ENCODE measurements around the gene CCDC148.

CCDC148 gene

DNA sequence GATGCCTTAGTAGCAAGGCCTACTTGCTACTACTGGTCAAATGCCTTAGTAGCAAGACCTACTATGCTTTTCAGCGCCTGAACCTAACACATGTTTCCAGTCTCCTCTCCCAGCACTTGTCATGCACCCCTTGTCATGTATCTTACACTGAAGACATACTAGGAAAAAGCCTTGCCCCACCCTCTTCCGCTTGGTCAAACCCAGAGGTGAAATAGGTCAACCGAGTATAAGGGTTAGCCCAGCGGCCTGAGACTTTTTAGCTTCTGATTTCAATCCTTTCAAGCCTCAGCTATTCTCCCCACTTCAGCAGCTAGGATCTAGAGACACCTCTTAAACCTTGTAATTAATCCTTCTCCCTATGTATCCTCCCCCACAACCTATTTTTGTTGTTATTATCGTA is 281.6 kb downstream of the CCDC148 start:
- H3K27me3 ChIP-seq: no peaks in the 10 kb centered on the region
- no peak overlapping the region for H3K9ac ChIP-seq
- H3K36me3 ChIP-seq: no peaks in the 10 kb centered on the region
- no peak for TF ChIP-seq Cebpa-rat (IDR thresholded peaks at IDR 0.05)
- no peak overlapping the region for H3K4me3 ChIP-seq
- H3K4me2 ChIP-seq: no peak overlapping the region
- H3K9me3 ChIP-seq (replicated peaks in 1 of 11): no peaks in the 10 kb centered on the region
- H3K4me1 ChIP-seq: peaks cover 0 to 12% (median 6%) of the 10 kb centered on the region in 10 experiments; a peak in 6 of 20 replicates
- H4K20me1 ChIP-seq: no peaks in the 10 kb centered on the region
- no peak overlapping the region for H3K27ac ChIP-seq

DNA sequence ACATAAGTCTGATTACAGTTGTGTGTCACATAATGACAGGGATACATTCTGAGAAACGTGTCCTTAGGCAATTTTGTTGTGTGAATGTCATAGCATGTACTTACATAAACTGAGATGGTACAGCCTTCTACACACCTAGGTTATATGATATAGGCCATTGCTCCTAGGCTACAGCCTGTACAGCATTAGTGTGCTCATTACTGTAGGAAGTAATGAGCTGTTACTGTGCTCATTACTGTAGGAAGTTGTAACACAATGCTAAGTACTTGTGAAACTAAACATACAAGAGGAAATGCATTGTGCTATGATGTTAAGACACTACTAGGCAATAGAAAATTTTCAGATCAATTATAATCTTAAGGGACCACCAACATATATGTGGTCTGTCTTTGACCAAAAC is 282.1 kb downstream of the CCDC148 start:
- Histone ChIP-seq H3K9ac (no peak overlapping the region), H3K4me2 (no peak overlapping the region), H3K27me3 (no peaks in the 10 kb centered on the region), H3K36me3 (no peaks in the 10 kb centered on the region), H3K27ac (no peak overlapping the region), H4K20me1 (no peaks in the 10 kb centered on the region), H3K4me3 (no peak overlapping the region), H3K4me1 (peaks cover 0 to 12% (median 6%) of the 10 kb centered on the region in 10 experiments; a peak in 6 of 20 replicates), H3K9me3 (replicated peaks in 1 of 11) (no peaks in the 10 kb centered on the region)
- TF ChIP-seq Cebpa-rat (IDR thresholded peaks at IDR 0.05): no peak

DNA sequence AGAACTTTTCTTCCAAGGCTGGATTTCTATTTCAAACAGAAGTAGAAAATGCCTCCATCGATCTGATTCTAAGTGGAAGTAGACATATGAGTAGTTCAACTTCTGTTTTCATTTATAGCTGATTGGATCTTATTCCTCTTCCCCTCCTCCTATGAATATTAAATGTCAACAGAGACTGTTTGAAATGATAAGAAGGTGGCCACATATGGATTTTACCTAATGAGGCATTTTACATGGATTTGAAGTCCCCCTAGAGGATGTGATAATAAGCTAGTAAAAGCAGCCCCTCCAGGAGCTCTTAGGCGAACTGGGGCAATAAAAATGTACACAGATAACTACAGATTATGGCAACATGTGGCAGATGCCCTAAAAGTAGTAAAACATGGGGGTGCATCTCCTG is 283.8 kb downstream of the CCDC148 start:
- TF ChIP-seq Cebpa-rat (IDR thresholded peaks at IDR 0.05): no peak
- no peak overlapping the region for H3K27ac ChIP-seq
- H3K9ac ChIP-seq: no peak overlapping the region
- H3K4me2 ChIP-seq: no peak overlapping the region
- no peaks in the 10 kb centered on the region for H3K4me1 ChIP-seq
- H3K27me3 ChIP-seq: no peaks in the 10 kb centered on the region
- H3K4me3 ChIP-seq: no peak overlapping the region
- H3K9me3 ChIP-seq (replicated peaks in 1 of 11): no peaks in the 10 kb centered on the region
- H3K36me3 ChIP-seq: no peaks in the 10 kb centered on the region
- no peaks in the 10 kb centered on the region for H4K20me1 ChIP-seq

DNA sequence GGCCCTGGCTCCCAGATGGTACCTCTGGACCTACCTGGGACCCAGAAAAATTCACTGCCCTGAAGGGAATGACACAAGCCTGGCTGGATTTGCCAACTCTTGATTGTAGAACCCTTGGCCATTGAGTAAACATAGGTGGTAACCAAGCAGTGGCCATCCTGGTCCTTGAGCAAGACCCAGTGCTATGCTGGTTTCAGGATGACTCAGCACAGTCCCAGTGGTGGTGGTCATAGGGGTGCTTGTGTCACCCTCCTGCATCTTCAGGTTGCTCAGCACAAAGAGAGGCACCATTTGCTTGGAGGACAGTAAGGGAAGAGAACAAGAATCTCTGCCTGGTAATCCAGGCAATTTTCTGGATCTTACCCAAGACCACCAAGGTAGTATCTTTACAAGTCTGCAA is 302.0 kb downstream of the CCDC148 start:
- no peak overlapping the region for H3K9ac ChIP-seq
- H3K27ac ChIP-seq: no peak overlapping the region
- H3K4me3 ChIP-seq: no peak overlapping the region
- H3K9me3 ChIP-seq (replicated peaks in 1 of 11): peaks cover 0 to 15% (median 0%) of the 10 kb centered on the region in 11 experiments; a peak in 3 of 22 replicates
- H3K4me2 ChIP-seq: no peak overlapping the region
- no peak for TF ChIP-seq Cebpa-rat (IDR thresholded peaks at IDR 0.05)
- no peaks in the 10 kb centered on the region for H3K36me3 ChIP-seq
- H3K4me1 ChIP-seq: peaks cover 0 to 12% (median 10%) of the 10 kb centered on the region in 10 experiments; a peak in 11 of 20 replicates
- no peaks in the 10 kb centered on the region for H4K20me1 ChIP-seq
- no peaks in the 10 kb centered on the region for H3K27me3 ChIP-seq

DNA sequence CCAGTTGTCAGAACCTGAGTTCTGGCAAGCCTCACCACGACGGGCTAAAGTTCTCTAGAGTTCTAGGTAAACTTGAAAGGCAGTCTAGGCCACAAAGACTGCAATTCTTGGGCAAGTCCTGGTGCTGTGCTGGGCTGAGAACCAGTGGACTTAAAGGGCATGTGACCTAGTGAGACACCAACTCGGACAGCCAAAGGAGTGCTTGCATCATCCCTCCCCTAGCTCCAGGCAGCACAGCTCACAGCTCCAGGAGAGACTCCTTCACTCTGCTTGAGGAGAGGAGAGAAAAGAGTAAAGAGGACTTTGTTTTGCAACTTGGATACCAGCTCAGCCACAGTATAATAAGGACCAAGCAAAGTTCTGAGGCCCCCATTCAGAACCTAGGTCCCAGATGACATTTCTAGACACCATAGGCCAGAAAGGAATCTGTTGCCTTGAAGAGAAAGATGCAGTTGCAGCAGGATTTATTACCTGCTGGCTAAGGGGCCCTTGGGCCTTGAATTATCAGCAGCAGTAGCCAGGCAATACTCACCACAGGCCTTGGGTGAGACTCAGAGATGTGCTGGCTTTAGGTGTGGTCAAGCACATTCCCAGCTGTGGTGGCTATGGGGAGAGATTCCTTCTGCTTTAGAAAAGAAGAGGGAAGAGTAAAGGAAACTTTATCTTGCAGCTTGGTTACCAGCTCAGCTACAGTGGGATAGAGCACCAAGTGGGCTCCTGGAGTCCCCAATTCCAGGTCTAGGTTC is 303.1 kb downstream of the CCDC148 start:
- Histone ChIP-seq H3K4me1 (peaks cover 0 to 12% (median 10%) of the 10 kb centered on the region in 10 experiments; a peak in 11 of 20 replicates), H3K4me2 (no peak overlapping the region), H3K27me3 (no peaks in the 10 kb centered on the region), H4K20me1 (no peaks in the 10 kb centered on the region), H3K4me3 (no peak overlapping the region), H3K9ac (no peak overlapping the region), H3K9me3 (replicated peaks in 1 of 11) (peaks cover 0 to 15% (median 0%) of the 10 kb centered on the region in 11 experiments; a peak in 3 of 22 replicates), H3K36me3 (no peaks in the 10 kb centered on the region), H3K27ac (no peak overlapping the region)
- TF ChIP-seq Cebpa-rat (IDR thresholded peaks at IDR 0.05): no peak

DNA sequence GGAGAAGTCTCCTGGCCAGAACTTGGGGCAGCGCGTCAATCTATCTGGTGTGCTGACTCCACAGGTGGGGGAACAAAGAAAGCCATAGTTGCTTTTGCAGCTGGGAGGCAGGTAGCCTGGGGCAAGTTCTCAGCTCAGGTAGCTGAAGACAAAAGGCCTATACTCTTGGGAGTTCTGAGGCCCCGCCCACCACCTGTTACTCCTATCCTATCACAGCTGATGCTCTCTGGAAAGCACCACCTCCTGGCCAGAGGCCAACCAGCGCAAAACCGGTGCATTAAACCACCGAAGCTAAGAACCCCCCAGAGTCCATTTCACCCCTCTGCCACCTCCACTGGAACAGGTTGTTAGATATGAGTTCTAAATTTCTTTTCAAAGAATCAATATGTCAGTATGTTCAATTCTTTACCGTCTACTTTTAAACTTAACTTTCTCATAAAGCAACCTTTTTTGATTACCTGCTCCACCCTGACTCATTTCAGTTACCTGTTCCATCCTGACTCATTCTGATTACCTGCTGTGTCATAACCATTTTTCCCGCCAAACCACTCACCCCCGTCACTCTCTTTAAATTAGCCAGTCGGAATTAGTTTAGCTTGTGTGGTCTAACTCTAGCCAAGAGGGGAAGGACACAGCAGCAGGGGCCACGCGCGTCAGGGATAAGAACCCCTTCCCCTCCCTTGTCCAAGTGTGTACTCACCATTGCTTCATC is 311.5 kb downstream of the CCDC148 start:
- H3K9ac ChIP-seq: no peak overlapping the region
- TF ChIP-seq Cebpa-rat (IDR thresholded peaks at IDR 0.05): no peak
- H3K4me3 ChIP-seq: no peak overlapping the region
- H3K4me2 ChIP-seq: no peak overlapping the region; a peak in 1 of 22 replicates
- no peaks in the 10 kb centered on the region for H4K20me1 ChIP-seq
- H3K36me3 ChIP-seq: no peaks in the 10 kb centered on the region
- H3K27ac ChIP-seq: no peak overlapping the region
- peaks cover 0 to 13% (median 0%) of the 10 kb centered on the region in 11 experiments; a peak in 4 of 22 replicates for H3K9me3 ChIP-seq (replicated peaks in 1 of 11)
- peaks cover 0 to 36% (median 19%) of the 10 kb centered on the region in 10 experiments; a peak in 16 of 20 replicates for H3K4me1 ChIP-seq
- no peaks in the 10 kb centered on the region for H3K27me3 ChIP-seq

DNA sequence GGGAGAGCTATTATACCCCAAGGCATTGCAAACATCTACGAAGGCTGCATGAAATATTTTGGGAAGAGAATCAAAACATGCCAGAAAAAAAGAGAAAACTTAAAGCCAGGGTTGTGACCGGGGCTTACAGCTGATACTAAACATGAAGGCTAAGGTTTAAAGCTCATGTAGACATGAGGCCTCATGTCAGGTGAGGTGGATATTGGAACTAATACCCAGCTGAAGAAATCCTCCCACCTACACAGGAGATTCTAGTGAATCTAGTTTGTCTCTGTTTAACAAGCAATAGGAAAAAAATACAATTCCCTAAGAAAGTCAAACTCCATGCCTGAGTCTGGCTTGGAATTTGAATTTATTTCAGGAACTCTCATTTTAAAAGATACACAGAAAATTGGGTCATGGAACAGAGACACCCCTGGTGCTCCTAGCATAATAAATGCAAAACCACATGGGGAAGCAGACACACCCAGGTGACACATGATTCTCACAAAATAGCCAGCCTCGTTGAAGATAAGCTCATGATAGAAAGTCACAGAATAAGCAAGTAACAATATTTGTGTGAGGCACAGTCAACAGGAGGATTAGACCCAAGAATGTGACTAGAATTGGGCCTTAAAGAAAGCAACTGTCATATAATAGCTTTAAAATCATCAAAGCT is 312.7 kb downstream of the CCDC148 start:
- Histone ChIP-seq H3K4me1 (peaks cover 0 to 41% (median 19%) of the 10 kb centered on the region in 10 experiments; a peak in 16 of 20 replicates), H3K27ac (peak overlapping the region in 8 of 11 experiments; percentile 3 to 82 (median 64); a peak in 11 of 22 replicates), H3K4me3 (no peak overlapping the region), H3K9ac (no peak overlapping the region), H3K4me2 (peak overlapping the region in 4 of 11 experiments; percentile 3 to 76 (median 42); a peak in 8 of 22 replicates), H3K27me3 (no peaks in the 10 kb centered on the region), H4K20me1 (no peaks in the 10 kb centered on the region), H3K36me3 (no peaks in the 10 kb centered on the region), H3K9me3 (replicated peaks in 1 of 11) (peaks cover 0 to 13% (median 0%) of the 10 kb centered on the region in 11 experiments; a peak in 4 of 22 replicates)
- no peak for TF ChIP-seq Cebpa-rat (IDR thresholded peaks at IDR 0.05)

DNA sequence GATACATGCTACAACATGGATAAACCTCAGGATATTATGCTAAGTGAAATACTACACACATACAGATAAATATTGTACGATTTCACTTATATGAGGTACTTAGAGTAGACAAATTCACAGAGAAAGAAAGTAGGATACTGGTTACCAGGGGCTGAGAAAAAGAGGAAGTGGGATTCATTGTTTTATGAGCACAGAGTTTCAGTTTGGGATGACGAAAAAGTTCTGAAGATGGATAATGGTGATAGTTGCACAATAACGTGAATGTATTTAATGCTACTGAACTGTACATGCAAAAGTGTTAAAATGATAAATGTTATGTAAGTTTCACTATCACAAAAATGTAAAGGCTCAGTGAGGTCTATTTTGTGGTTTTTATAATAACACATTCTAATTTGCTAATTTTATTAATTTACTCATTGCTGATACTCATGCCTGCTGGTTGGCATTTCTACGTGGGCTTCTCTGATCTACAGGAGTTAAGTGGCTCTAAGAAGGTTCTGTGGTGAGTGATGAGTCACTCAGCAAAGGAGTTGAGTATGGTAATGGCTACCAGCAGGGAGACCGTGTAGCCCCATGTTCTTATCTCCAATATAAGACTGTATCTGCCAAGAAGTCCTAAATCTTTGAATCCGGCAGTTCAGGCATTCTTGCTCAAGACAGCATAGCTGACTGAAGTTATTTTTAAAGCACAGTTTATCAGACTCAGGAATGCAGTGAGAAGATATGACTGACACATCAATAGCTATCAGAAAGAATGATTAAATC is 313.8 kb downstream of the CCDC148 start:
- Histone ChIP-seq H3K4me1 (peaks cover 0 to 41% (median 19%) of the 10 kb centered on the region in 10 experiments; a peak in 16 of 20 replicates), H3K9me3 (replicated peaks in 1 of 11) (peaks cover 0 to 13% (median 0%) of the 10 kb centered on the region in 11 experiments; a peak in 4 of 22 replicates), H3K36me3 (no peaks in the 10 kb centered on the region), H3K4me3 (no peak overlapping the region), H3K27ac (peak overlapping the region in 9 of 11 experiments; percentile 43 to 82 (median 66); a peak in 18 of 22 replicates), H3K27me3 (no peaks in the 10 kb centered on the region), H3K4me2 (peak overlapping the region in 9 of 11 experiments; percentile 10 to 76 (median 57); a peak in 16 of 22 replicates), H4K20me1 (no peaks in the 10 kb centered on the region), H3K9ac (peak overlapping the region in 3 of 11 experiments; percentile 2 to 41 (median 28); a peak in 3 of 22 replicates)
- TF ChIP-seq Cebpa-rat (IDR thresholded peaks at IDR 0.05): peak in 3 of 11 experiments; percentile 48 to 90 (median 88); a peak in 8 of 22 replicates

Data from BLaER1 treated with 17β-estradiol and CSF1 and Interleukin-3, amounts not matched to agents 10 nM and 100 nM (cell line).